HG02981 (cell line): ENCODE results near the gene NIT1.

ENCODE experiments used
- ATAC-seq: cut with Tn5 transposase; IDR thresholded peaks from one replicate; pipeline ENCODE4 v1.9.1; 2021; ENCODE audit warnings: mild to moderate bottlenecking, moderate library complexity; ENCODE audit not compliant: unreplicated experiment

The NIT1 gene

GRCh38 chr1:161117759-161118581 is at the start of gene NIT1, which contains the start of gene PFDN2:
NIT1 (plus strand) TSS chr1:161118105; CDS start chr1:161118177, 72 bp downstream.
PFDN2 (minus strand) TSS chr1:161118037; CDS start chr1:161118026, 11 bp downstream.
- ATAC-seq = peak; percentile 71

GRCh38 chr1:161068306-161069234 is 49.3 kb upstream of the NIT1 start:
- ATAC-seq = peak; percentile 45

DNA sequence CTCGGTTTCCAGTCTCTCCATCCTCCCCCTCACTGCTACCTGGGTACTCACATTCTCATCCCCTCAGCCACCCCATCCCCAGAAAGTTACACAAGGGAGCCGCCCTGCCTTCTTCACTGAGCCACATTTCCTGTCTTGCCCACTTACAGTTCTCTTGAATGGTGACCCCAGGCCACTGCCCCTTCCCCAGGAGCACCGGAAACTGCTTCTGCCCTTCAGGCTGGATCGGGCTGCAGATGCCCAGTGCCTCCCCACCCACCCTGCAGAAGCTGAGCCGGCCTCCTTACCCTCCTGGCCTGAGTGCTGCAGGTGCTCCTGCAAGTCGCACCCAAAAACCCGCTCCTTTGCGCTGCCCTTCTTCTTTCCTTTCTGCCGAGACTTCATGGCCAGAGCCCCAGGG is 48.7 kb upstream of the NIT1 start:
- no peak for ATAC-seq

- peak; percentile 84 for ATAC-seq
These were observed 48.1 kb upstream of the NIT1 start, which contains the start of gene ARHGAP30 for GRCh38 chr1:161069731-161070270. ARHGAP30 (minus strand) TSS chr1:161069891; CDS start chr1:161069624, 267 bp downstream.

DNA sequence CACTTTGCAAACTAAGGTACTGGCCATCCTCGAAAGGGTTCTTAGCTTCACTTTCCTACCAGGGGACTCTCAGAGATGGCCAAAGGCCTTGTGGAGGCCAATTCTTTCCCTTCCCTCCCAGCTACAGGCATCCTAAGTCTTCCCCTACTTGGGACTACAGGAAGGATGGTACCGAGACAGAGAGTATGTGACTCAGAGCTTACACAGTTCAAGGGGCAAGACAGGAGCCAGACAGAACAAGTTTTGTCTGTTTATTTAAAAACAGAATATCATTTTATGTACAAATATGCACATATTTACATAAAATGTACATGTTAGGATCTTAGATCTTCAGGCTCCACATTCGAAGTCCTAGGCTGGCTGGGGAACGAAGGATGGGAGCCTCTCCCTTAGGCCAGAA is 47.1 kb upstream of the NIT1 start:
- no peak for ATAC-seq

DNA sequence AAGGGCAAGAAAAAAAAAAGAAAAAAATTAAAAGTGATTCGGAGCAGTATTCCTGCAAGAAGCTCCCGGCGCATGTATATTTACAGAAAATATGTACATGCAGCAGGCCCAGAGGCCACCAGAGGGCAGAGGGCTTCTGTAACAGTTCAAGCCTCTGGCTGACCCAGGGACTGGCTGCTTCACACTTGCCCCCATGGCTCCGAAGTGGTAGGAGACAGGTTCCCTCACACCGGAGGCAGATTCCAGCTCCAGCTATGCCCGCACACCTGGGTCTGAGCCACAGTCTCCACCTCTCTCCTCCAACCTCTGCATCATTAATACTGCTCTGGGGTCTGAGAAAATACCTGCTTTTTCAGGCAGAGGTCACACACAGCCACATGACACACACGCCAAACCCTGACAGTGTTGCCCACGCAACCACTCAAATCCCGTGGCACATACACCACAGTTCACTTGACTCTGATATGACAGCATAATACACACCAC is 46.0 kb upstream of the NIT1 start:
- ATAC-seq = no peak

GRCh38 chr1:161072751-161073449 is 45.0 kb upstream of the NIT1 start:
- ATAC-seq = no peak

- ATAC-seq = no peak
These were observed 44.3 kb upstream of the NIT1 start for GRCh38 chr1:161073474-161074121.

- ATAC-seq = no peak
These were observed 43.1 kb upstream of the NIT1 start for GRCh38 chr1:161074676-161075368.

- ATAC-seq = no peak
These were observed 41.5 kb upstream of the NIT1 start for GRCh38 chr1:161076410-161076809.

GRCh38 chr1:161077426-161077825 is 40.5 kb upstream of the NIT1 start:
- no peak for ATAC-seq

DNA sequence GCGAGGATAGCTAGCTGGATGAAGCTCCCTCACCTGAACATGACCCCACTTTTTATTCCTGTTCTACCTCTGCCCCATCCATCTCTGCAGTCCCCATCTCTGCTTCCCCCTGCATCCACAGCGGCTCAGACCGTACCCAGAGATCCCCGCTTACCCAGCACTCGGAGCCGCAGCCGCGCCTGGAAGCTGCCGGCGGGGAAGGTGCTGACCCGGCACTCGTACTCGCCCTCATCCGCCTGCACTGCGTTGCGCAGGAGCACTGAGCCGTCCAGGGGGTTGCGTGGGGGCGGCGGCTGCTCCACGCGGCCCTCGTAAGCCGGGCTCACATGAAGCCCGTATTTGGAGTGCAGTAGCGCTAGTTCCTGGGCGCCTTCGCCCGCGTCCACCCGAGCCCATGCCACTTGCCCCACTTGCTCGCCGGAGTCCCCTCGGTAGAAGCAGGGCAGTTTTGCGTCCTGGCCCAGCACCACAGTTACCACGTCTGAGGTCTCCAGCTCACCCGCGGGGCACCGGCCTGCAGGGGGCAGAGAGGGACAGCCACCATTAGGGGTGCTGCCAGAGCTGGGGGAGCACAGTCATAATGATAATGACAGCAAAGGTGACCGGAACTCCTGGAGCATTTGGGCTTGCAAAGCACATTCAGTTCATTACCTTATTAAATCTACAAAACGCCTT is 38.3 kb upstream of the NIT1 start:
- ATAC-seq = no peak

GRCh38 chr1:161080441-161081405 is 37.2 kb upstream of the NIT1 start:
- ATAC-seq = no peak

GRCh38 chr1:161081519-161081918 is 36.4 kb upstream of the NIT1 start:
- no peak for ATAC-seq

- no peak for ATAC-seq
These were observed 35.4 kb upstream of the NIT1 start for GRCh38 chr1:161082483-161082882.

DNA sequence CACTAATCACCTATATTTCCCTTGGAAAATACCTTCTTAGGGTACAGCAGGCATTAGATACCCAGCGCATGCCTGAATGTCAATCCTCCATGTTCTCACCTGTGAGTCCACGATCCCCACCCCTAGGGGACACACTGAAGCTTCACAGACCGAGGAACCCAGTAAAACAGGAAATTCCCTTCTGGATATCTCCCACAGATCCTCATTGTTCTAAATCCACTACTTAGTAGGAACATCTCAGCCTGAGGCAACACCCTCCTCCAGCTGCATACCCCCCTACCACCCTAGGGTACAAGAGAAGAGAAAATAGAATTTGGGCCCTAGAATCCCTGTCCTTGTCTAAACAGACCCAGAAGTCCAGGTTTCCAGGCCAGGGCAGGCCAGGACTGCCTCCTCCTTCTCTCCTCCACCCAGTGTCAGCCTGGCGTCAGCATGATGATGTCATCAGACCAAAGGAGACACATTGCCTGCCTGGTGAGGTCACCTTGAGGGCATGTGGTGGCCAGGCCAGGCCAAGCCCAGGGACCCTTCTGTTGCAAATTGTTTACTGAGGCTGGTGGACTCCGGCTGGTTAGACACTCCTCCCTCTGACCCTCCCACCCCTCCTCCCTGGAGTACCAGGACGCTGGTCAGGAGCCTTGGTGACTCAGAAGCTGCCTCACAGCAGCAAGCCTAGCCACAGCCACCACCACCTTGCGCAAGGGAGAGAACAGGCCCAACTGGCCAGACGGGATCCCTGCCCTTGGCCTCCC is 34.7 kb upstream of the NIT1 start:
- no peak for ATAC-seq
